ENCODE measurements around the gene FADS1. TPM values are rescaled to one million over a fixed set of nuclear protein-coding genes. Genes with fewer than 3 reads are reported as not detected.

The FADS1 gene
- total RNA-seq, 2 donors from 2014 or later = 1.2 to 4.6 TPM

DNA sequence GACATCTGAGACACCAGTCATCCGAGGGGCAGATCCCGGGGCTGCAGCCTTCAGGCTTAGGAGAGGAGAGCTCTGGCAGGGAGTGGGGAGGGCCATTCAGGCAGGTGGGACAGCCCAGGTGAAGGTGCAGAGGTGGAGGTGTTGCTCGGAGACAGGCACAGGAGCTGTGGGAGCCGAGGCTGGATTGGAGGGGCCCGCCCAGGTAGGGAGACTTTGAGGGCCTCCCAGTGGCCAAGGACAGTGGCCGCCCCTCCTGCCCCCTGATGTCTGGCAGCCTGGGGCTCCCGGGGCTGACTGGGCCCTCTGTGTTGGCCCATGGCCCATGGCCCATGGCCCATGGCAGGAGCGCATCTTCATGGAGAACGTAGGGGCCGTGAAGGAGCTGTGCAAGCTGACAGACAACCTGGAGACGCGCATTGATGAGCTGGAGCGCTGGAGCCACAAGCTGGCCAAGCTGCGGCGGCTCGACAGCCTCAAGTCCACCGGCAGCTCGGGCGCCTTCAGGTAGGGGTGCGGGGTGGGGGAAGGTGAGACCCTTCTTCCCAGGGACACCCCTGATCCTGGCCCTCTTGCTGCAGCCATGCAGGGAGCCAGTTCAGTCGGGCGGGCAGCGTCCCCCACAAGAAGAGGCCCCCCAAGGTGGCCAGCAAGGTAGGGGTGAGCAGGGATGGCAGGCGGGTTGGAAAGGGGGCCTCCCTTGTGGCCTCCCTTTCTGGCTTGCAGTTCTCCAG is 37.7 kb downstream of the FADS1 start:
- no peaks in the 10 kb centered on the region for H3K27me3 Mint-ChIP-seq
- no peaks in the 10 kb centered on the region for H3K36me3 Mint-ChIP-seq (ENCODE audit: low read depth)
- peaks cover 8% of the 10 kb centered on the region for H3K4me1 Mint-ChIP-seq
- ATAC-seq (no peak), DNase-seq (no peak)
- no peak overlapping the region for H3K27ac Mint-ChIP-seq
- H3K9me3 ChIP-seq (ENCODE audit: control insufficient read depth, low read length, poor library complexity, severe bottlenecking) = no peaks in the 10 kb centered on the region
- no peak overlapping the region for H3K4me3 Mint-ChIP-seq

DNA sequence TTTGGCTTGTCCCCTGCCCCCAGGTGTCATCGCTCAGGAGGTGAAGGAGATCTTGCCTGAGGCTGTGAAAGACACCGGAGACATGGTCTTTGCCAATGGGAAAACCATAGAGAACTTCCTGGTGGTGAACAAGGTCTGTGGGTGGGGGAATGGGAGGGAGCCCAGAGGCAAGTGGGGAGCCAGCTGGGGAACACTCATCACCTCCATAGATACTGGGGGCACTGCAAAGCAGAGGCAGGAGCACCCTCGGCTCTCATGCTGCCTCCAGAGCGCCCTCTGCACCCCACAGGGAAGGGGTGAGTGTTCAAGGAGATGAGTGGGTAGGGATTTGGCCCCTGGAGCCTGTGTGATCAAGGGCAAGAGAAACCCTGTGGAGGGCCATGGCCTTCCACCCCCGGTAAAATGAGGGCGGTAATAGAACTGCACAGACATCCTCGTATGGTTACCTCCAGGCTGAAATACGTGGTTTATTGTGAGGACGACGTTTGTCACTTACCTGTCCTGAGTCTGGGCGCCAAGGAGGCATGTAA is 38.4 kb downstream of the FADS1 start:
- H3K27ac Mint-ChIP-seq = no peak overlapping the region
- peaks cover 8% of the 10 kb centered on the region for H3K4me1 Mint-ChIP-seq
- no peak for ATAC-seq
- DNase-seq = no peak
- no peaks in the 10 kb centered on the region for H3K36me3 Mint-ChIP-seq (ENCODE audit: low read depth)
- no peaks in the 10 kb centered on the region for H3K9me3 ChIP-seq (ENCODE audit: control insufficient read depth, low read length, poor library complexity, severe bottlenecking)
- peak overlapping the region; percentile 84 for H3K4me3 Mint-ChIP-seq
- no peaks in the 10 kb centered on the region for H3K27me3 Mint-ChIP-seq

DNA sequence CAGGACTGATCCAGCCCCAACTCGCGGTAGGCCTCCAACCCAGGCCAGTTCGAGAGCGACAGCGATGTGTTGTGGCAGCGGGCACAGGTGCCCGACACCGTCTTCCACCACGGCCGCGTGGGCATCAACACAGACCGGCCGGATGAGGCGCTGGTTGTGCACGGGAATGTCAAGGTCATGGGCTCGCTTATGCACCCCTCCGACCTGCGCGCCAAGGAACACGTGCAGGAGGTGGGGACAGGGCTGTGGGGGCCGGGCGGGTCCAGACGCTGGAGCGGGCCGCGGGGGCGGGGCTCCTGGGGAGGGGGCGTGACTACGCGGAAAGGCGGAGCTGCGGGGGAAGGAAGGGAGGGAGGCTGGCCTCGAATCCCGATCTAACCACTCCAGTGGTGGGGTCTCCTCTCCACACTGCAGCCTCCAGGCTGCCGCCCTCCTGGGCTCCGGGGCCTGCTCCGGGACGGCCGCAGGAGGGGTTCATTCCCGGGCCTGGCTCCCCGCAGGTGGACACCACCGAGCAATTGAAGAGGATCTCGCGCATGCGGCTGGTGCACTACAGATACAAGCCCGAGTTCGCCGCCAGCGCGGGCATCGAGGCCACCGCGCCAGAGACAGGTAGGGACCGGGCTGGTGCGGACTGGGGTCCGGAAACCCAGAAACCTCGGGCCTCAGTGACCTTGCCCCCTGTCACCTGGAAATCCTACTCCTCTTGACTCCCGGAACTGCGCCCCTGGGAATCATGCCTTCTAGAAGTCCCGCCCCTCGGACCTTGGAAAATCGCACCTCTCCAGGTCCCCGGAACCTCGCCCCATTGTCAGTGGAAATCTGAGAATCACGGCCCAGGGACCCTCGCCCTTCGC is 39.3 kb downstream of the FADS1 start:
- Mint-ChIP-seq H3K36me3 (ENCODE audit: low read depth) (no peaks in the 10 kb centered on the region), H3K27me3 (no peaks in the 10 kb centered on the region), H3K27ac (no peak overlapping the region), H3K4me1 (peaks cover 10% of the 10 kb centered on the region), H3K4me3 (peak overlapping the region; percentile 84)
- ATAC-seq = peak; percentile 76
- no peaks in the 10 kb centered on the region for H3K9me3 ChIP-seq (ENCODE audit: control insufficient read depth, low read length, poor library complexity, severe bottlenecking)
- peak; percentile 46 to 69 (median 68) for DNase-seq

DNA sequence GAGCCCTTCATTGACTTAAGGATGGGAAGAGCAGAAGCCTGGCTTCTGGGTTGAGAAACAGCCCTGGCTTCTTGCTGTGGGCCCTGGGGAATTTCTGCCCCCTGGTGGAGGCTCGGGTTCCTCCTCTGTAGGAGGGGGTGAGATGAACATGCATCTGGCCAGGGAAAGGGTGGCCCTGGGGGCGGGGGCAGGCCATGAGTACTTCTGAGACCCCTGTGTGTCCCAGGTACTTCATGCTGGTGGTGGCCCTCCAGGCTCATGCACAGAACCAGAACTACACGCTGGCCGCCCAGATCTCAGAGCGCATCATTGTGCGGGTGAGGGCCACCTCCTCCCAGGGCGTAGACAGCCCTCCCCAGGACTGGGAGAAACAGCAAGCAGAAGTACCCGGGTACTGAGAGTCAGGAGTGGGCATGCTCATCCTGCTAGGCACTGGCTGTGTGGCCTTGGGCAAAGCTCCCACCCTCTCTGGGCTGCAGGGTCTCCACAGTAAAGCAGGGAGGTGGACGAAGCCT is 40.2 kb downstream of the FADS1 start:
- Mint-ChIP-seq H3K36me3 (ENCODE audit: low read depth) (no peaks in the 10 kb centered on the region), H3K4me3 (peak overlapping the region; percentile 84), H3K27ac (no peak overlapping the region), H3K27me3 (no peaks in the 10 kb centered on the region), H3K4me1 (peaks cover 14% of the 10 kb centered on the region)
- H3K9me3 ChIP-seq (ENCODE audit: control insufficient read depth, low read length, poor library complexity, severe bottlenecking) = no peaks in the 10 kb centered on the region
- DNase-seq (peak in 1 of 3 donors; percentile 46), ATAC-seq (peak; percentile 66)

DNA sequence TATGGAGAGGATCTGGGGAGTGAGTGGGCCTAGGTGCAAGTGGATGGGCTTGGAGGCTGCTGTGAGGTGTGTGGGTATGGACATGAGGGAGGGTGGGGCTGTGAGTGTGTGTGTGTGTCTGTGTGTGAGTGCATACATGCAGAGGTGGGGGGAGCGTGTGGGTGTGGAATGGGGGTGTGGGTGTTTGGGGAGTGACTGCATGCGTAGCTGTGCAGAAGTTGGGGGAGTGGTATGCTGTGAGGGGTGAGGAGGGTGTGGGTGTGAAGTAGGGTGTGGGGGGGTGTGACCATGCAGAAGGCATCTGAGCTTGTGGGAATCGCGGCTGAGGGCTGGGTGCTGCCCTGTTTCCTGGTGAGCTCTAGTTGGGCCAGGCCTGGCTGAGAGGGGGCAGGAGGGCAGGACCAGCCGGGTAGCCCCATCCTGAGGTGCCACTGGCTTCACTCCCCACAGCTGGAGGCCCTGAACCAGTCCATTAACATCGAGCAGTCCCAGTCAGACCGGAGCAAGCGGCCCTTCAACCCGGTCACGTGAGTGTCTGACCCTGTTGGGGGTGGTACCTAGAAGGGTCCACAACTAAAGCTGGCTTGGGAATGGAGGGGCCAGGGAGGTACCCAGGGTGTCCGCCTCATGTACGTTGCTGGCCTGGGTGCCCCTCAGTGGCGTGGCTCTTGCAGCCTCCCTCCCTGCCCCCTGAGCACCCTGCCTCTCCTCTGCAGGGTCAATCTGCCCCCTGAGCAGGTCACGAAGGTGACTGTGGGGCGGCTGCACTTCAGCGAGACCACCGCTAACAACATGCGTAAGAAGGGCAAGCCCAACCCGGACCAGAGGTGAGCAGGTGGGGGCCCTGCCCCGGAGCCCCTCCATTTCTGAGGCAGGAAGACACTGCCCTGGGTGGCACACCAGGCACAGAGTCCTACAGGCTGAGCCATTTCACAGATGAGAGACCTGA is 40.9 kb downstream of the FADS1 start:
- DNase-seq (no peak), ATAC-seq (no peak)
- Mint-ChIP-seq H3K27ac (no peak overlapping the region), H3K36me3 (ENCODE audit: low read depth) (no peaks in the 10 kb centered on the region), H3K4me3 (peak overlapping the region; percentile 84), H3K27me3 (no peaks in the 10 kb centered on the region), H3K4me1 (peaks cover 17% of the 10 kb centered on the region)
- H3K9me3 ChIP-seq (ENCODE audit: control insufficient read depth, low read length, poor library complexity, severe bottlenecking) = no peaks in the 10 kb centered on the region

DNA sequence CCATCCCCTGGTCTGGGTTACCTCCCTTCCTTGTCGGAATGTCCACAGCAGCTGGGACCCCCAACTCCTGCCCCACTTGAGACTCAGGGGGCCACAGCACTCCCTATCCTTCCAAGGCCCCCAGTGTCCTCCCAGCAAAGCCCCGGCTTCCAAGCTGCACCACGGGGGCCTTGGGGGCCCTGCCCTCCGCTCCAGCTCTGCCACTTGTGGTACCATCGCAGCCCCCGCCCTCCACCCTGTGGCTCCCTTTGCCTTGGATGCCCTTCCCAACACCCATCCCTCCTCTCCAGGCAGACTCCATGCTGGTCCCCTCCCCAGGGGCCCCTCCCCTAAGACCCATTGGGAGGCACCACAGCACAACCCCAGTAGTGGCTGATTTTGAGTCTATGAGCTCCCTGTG is 41.7 kb downstream of the FADS1 start:
- H3K36me3 Mint-ChIP-seq (ENCODE audit: low read depth) = no peaks in the 10 kb centered on the region
- H3K4me3 Mint-ChIP-seq = no peak overlapping the region
- no peaks in the 10 kb centered on the region for H3K27me3 Mint-ChIP-seq
- no peak overlapping the region for H3K27ac Mint-ChIP-seq
- ATAC-seq (no peak), DNase-seq (no peak)
- no peaks in the 10 kb centered on the region for H3K9me3 ChIP-seq (ENCODE audit: control insufficient read depth, low read length, poor library complexity, severe bottlenecking)
- H3K4me1 Mint-ChIP-seq = peaks cover 18% of the 10 kb centered on the region

DNA sequence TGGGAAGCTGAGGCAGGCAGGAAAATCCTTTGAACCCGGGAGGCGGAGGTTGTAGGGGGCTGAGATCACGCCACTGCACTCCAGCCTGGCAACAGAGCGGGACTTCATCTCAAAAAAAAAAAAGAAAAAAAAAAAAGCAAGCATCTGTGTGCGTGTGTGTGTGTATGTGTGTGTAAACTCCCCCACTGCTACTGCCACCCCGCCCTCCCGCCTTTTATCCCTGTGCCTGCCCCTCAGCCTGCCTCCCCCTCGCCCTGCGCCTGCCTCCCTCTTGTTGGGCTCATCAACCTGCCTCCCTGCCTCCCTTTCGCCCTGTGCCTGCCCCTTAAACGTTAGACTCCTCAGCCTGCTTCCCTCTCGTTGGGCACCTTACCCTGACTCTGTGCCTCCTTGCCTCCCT is 42.4 kb downstream of the FADS1 start:
- H3K36me3 Mint-ChIP-seq (ENCODE audit: low read depth) = no peaks in the 10 kb centered on the region
- H3K9me3 ChIP-seq (ENCODE audit: control insufficient read depth, low read length, poor library complexity, severe bottlenecking) = no peaks in the 10 kb centered on the region
- DNase-seq = no peak
- H3K4me1 Mint-ChIP-seq = peaks cover 18% of the 10 kb centered on the region
- H3K27me3 Mint-ChIP-seq = no peaks in the 10 kb centered on the region
- H3K27ac Mint-ChIP-seq = no peak overlapping the region
- no peak overlapping the region for H3K4me3 Mint-ChIP-seq
- no peak for ATAC-seq

DNA sequence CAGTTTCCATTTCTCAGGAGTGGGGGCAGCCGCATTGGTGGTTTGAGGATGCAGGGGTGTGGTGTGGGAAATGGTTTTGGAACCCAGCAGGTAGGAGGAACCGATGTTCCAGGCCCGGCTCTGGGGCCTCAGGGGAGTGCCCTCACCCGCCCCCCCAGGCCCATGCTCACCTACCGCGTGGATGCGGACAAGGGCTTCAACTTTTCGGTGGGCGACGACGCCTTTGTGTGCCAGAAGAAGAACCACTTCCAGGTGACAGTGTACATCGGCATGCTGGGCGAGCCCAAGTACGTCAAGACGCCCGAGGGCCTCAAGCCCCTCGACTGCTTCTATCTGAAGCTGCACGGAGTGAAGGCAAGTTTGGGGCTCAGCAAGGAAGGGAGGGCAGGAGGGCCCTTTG is 43.0 kb downstream of the FADS1 start:
- no peaks in the 10 kb centered on the region for H3K9me3 ChIP-seq (ENCODE audit: control insufficient read depth, low read length, poor library complexity, severe bottlenecking)
- DNase-seq (no peak), ATAC-seq (no peak)
- Mint-ChIP-seq H3K4me1 (peaks cover 18% of the 10 kb centered on the region), H3K36me3 (ENCODE audit: low read depth) (no peaks in the 10 kb centered on the region), H3K27me3 (no peaks in the 10 kb centered on the region), H3K27ac (no peak overlapping the region), H3K4me3 (no peak overlapping the region)

DNA sequence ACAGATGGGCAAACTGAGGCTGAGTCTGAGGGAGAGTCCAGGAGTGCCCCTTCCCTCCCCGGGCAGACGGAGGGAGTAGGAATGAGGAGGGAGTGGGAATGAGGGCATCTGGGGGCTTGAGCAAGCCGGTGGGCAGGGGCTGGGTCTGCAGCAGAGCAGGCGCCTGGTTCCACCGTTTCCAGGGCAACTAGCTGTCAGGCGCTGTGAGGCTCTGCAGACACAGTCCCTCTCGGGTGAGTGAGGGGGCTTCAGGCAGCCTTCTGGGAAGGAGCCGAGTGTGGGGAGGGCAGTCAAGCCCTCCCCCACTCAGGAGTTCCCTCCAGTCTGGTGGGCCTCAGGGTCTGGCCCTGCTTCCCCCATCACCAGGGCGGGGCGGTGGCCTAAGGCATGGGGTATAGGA is 43.4 kb downstream of the FADS1 start:
- Mint-ChIP-seq H3K4me1 (peaks cover 18% of the 10 kb centered on the region), H3K27me3 (no peaks in the 10 kb centered on the region), H3K36me3 (ENCODE audit: low read depth) (no peaks in the 10 kb centered on the region), H3K27ac (peak overlapping the region; percentile 82), H3K4me3 (no peak overlapping the region)
- DNase-seq (no peak), ATAC-seq (no peak)
- no peaks in the 10 kb centered on the region for H3K9me3 ChIP-seq (ENCODE audit: control insufficient read depth, low read length, poor library complexity, severe bottlenecking)

DNA sequence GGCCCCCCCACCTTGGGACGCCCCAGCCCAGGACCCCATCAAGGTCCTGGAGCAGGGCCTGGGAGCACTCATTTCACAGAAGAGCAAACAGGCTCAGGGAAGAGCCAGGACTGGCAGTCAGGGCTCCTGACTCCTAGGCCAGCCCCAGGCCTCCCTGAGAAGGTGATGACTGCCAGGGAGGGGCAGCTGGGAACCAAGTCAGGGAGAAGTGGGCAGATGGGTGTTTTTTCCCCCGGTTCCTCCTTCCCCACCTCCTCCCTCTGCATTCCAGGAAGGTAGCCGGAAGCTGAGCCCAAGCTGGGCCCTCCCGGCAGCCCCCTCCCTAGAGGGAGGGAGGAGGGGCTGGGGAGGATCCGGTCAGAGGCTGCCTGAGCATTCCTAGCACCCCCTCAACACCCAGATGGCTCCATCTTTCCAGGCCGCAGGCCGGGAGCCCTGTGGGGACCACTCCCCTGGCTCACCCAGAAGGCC is 44.8 kb downstream of the FADS1 start:
- no peak overlapping the region for H3K27ac Mint-ChIP-seq
- H3K27me3 Mint-ChIP-seq = no peaks in the 10 kb centered on the region
- no peaks in the 10 kb centered on the region for H3K36me3 Mint-ChIP-seq (ENCODE audit: low read depth)
- no peak for DNase-seq
- peaks cover 15% of the 10 kb centered on the region for H3K4me1 Mint-ChIP-seq
- H3K4me3 Mint-ChIP-seq = peak overlapping the region; percentile 58
- no peaks in the 10 kb centered on the region for H3K9me3 ChIP-seq (ENCODE audit: control insufficient read depth, low read length, poor library complexity, severe bottlenecking)
- no peak for ATAC-seq

DNA sequence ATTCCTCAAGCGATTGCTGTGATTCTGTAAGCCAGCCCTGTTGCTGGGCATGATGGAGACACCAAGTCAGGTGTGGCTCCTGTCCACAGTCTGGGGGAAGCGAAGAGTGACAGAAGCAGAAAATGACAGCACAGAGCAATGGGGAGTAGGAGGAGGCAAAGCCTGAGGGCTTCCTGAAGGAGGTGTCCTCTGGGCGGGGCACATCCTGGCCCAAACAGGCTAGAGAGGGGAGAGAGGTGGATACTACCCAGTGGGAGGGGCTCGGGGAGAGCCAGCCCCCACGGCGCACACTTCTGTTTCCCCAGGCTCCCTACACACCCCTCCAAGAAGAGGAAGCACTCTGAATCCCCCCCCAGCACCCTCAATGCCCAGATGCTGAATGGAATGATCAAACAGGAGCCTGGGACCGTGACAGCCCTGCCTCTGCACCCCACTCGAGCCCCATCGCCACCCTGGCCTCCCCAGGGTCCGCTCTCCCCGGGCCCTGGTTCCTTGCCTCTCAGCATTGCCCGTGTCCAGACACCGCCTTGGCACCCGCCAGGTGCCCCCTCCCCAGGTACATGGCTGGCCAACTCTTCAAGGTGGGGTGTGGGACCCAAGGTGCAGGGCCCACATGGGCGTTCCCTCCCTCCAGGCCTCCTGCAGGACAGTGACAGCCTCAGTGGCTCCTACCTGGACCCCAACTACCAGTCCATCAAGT is 45.5 kb downstream of the FADS1 start:
- Mint-ChIP-seq H3K4me3 (peak overlapping the region; percentile 58), H3K4me1 (peaks cover 15% of the 10 kb centered on the region), H3K36me3 (ENCODE audit: low read depth) (no peaks in the 10 kb centered on the region), H3K27me3 (no peaks in the 10 kb centered on the region), H3K27ac (peak overlapping the region; percentile 67)
- ATAC-seq (no peak), DNase-seq (no peak)
- H3K9me3 ChIP-seq (ENCODE audit: control insufficient read depth, low read length, poor library complexity, severe bottlenecking) = no peaks in the 10 kb centered on the region
